H7 (cell line): ENCODE results near the gene PDE9A. TPM values are rescaled to one million over a fixed set of nuclear protein-coding genes. Genes with fewer than 3 reads are reported as not detected.

Source experiments
- DNase-seq: peaks from one replicate; pipeline ENCODE4 v3.0.0; 2012
- H3K27me3 ChIP-seq: 2 replicates; pipeline ENCODE4 v1.6.0; 2011; ENCODE audit warnings: mild to moderate bottlenecking, low read length; ENCODE audit not compliant: control insufficient read depth, insufficient read depth
- H3K36me3 ChIP-seq: replicated peaks from 2 replicates; pipeline ENCODE4 v1.5.1; 2011; ENCODE audit warnings: low read length; ENCODE audit not compliant: control insufficient read depth, insufficient read depth
- H3K4me3 ChIP-seq: 2 replicates; pipeline ENCODE4 v1.5.1; 2011; ENCODE audit warnings: low read depth, mild to moderate bottlenecking, control low read depth, low read length, moderate library complexity; ENCODE audit not compliant: insufficient read depth
- total RNA-seq: library from RNA; depleted of rRNA; stranded (reverse); fragments of >200 nt; shearing (Covaris generic); gene quantifications from 2 replicates; pipeline ENCODE4 v1.2.3, GENCODE V29; 2014

Gene PDE9A
- total RNA-seq, 1 experiment from 2014 or later, result 37.9 TPM

DNA sequence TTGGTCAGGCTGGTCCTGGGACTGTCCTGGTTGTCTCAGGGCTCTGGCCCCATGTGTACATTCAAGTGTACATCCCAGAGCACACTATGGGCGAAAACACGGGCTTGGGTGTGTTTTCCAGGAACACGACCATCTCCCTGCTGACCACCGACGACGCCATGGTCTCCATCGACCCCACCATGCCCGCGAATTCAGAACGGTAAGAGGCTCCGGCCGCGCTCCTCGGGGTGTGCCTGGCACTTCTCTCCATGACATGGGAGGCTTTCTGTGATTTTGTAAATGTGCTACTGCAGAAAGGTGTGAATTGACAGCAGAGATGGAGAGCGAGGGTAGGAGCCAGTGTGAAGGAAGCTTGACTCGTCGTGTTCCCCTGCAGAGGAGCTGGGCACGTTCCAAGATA lies 34.4 kb downstream of the PDE9A start:
- no peak overlapping the region for H3K4me3 ChIP-seq
- no peaks in the 10 kb centered on the region for H3K27me3 ChIP-seq
- peaks cover 3% of the 10 kb centered on the region for H3K36me3 ChIP-seq
- no peak for DNase-seq

- Histone ChIP-seq H3K36me3 (peaks cover 3% of the 10 kb centered on the region), H3K4me3 (no peak overlapping the region), H3K27me3 (no peaks in the 10 kb centered on the region)
- DNase-seq, result no peak
These were observed 34.9 kb downstream of the PDE9A start for GRCh38 chr21:42688226-42688840.

- peaks cover 3% of the 10 kb centered on the region for H3K36me3 ChIP-seq
- DNase-seq, result peak; percentile 84
- H3K27me3 ChIP-seq, result no peaks in the 10 kb centered on the region
- H3K4me3 ChIP-seq, result no peak overlapping the region
These were observed 35.5 kb downstream of the PDE9A start for GRCh38 chr21:42688841-42689371.

DNA sequence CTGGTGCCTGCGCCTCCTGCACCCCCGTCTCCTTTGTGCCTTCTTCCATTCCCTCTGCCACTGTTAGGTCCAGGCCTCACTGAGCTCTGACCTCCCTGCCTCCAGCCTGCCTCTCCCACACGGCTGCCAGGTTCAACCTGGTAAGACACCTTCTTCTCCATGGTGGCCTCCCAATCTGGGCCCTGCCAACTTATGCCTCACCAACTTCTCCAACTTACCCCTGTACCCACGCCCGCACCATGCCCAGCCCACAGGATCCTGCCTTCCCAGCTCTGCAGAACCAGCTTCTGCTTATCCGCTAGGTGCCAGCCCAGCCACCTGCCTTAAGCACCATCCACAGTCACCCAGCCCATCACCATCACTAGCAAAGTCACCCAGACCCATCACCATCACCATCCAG lies 37.2 kb downstream of the PDE9A start:
- no peak for DNase-seq
- no peak overlapping the region for H3K4me3 ChIP-seq
- no peaks in the 10 kb centered on the region for H3K27me3 ChIP-seq
- peaks cover 5% of the 10 kb centered on the region for H3K36me3 ChIP-seq

- no peaks in the 10 kb centered on the region for H3K27me3 ChIP-seq
- no peak for DNase-seq
- H3K36me3 ChIP-seq, result peaks cover 5% of the 10 kb centered on the region
- H3K4me3 ChIP-seq, result no peak overlapping the region
These were observed 38.6 kb downstream of the PDE9A start for GRCh38 chr21:42691901-42692559.

DNA sequence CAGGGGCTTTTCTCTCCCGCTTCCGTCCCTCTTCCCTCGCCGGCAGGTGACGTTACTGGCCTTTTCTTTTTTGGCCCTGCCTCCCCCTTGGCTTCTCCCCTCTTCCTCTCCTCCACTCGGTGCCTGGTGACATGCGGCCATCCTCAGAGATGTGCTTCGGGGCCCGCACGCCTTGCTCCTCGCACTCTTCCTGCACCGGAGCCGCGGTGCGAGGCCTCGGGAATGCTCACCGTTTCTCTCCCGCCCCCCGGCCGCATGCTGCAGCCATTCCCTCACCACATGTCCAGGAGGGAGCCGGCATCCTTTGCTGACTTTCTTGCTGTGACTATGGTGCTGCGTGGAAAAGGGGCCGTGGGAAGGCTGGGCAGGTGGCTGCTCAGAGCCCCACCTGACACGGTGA lies 39.3 kb downstream of the PDE9A start:
- H3K36me3 ChIP-seq, result peaks cover 5% of the 10 kb centered on the region
- DNase-seq, result no peak
- no peak overlapping the region for H3K4me3 ChIP-seq
- no peaks in the 10 kb centered on the region for H3K27me3 ChIP-seq

DNA sequence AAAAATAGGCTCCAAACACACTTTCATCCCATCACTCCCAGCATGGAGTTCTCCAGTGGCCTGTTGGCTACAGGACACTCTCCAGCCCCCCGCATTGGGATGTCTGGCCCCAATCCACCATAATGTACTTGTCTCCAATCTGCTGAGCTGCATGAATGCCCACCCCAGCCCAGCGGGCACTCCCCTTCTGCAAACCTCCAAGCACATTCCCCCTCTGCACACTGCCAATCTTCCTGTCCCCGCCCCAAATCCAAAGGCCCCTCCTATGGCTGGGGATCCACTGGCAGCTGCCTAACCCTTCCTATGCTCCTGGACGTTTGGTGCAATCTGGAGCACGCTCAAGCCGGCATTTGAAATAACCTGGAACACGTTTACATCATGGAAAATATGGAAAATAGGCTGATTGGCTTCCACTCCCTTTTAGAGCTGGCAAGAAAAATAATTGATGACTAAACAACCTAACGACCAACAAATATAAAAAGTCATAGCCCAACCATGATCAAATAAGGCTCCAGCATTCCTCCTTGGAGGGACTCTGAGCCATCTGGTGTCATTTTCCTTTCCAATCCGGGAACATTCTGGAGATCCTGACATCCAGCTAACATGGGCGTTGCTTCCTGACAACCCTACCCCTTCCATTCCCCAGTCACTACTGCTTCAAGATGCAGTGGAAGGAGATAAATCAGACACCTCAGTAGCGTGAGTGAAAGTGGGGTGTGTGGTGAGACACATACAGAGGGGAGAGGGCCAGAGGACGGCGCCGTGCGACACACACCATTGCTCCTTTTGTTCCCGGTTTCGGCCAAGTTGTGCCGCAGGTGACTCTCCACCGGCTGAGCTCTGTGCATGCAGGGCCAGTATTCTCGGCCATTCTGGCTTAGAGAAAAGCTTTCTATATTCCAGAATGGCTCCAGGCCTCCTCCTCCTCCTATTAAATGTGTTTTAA lies 41.6 kb downstream of the PDE9A start:
- Histone ChIP-seq H3K27me3 (no peaks in the 10 kb centered on the region), H3K4me3 (no peak overlapping the region), H3K36me3 (peaks cover 4% of the 10 kb centered on the region)
- peak; percentile 27 for DNase-seq

DNA sequence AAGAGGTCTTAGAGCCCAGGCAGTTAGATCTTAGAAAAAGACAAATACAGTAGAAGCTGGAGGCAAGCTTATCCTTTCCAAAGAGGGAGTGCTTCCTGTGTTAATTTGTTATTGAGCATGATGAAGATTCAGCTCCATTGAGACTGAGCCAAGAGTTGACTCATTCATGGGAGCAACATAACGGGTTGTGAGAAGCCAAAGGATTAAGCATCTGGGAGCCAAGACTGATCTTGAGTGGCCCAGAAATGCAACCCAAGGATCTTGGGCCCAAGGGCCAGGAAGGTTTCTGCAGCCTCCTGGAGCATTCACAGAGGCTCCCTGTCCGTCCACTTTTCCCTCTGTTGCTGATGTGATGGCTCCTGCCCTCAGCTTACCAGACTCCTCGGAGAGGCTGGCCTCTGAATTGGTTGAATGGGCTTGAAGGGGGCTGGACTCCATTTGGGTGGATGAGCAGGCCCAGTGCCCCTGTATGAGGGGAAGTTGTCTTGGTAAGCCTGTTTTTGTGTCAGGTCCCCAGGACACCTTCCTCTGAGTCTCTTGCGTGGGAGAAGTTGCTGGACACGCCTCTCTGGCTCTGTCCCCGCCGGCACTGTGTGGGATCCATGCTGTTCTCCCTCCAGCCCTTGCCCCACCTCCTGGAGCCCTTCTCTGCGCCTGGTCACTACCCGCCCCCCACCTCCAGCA lies 42.4 kb downstream of the PDE9A start:
- Histone ChIP-seq H3K4me3 (no peak overlapping the region), H3K27me3 (no peaks in the 10 kb centered on the region), H3K36me3 (peaks cover 4% of the 10 kb centered on the region)
- DNase-seq, result peak; percentile 19

DNA sequence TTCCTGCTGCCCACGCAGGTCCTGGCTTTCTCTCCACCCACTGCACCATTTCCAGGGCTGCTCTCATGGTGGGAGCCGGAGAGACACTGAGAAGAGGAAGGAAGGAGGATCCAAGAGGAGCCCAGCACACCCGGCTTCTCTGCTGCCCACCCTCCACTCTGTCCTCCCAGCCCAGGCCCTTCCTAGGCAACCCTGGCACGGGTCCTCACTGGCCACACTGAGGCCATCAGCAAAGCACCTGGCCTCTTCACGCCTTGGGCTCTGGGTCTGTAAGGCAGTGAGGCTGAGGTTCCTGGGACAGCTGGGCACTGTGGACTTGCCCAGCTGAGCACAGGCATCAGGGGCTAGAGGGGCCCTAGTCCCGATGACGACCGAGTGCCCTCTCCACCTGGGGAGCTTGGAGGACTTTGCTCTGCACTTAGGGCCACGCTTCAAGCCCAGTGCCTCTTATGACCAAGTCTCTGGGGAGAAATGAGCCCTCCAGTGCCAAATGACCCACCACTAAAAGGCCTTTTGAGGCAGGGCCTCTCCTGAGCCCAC lies 43.1 kb downstream of the PDE9A start:
- H3K4me3 ChIP-seq, result no peak overlapping the region
- H3K27me3 ChIP-seq, result no peaks in the 10 kb centered on the region
- H3K36me3 ChIP-seq, result peaks cover 4% of the 10 kb centered on the region
- peak; percentile 17 for DNase-seq

DNA sequence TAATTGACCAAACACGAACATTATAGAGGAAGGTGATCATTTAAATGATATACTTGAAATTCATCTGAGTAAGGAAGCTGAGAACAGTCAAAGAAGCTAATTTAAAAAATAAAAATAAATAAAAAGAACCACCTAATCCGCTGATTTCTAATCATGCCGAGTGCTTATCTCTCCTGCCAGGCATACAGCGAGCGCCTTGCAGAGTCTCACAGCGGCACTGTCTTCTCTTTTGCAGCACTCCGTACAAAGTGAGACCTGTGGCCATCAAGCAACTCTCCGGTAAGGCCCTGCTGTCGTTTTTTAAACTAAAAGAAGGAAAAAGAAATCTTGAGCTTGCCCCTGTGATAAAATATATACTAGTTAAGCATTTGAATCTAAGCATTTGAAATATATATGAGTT lies 45.3 kb downstream of the PDE9A start:
- Histone ChIP-seq H3K4me3 (no peak overlapping the region), H3K27me3 (no peaks in the 10 kb centered on the region), H3K36me3 (peaks cover 4% of the 10 kb centered on the region)
- DNase-seq, result peak; percentile 13

DNA sequence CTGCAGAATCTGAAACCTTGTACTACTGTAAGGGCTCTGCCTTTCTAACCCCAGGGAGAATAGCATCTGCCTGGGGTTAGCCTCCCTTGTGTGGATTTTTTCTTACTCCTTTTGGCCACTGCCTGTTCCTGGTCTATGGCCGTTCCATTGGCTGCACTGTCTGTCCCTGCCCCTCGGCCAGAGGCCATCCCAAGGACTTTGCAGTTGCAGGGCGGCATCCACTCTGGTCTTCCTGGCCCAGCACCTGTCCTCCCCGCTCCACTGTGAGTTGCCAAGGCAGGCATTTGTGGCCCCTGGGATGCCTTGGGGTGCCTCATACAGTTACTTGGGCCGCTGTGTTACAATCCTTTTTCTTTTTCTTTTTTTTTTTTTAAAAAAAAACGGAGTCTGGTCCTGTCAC lies 45.8 kb downstream of the PDE9A start:
- Histone ChIP-seq H3K36me3 (peaks cover 3% of the 10 kb centered on the region), H3K27me3 (no peaks in the 10 kb centered on the region), H3K4me3 (no peak overlapping the region)
- peak; percentile 13 for DNase-seq

GRCh38 chr21:42701706-42702456 lies 48.5 kb downstream of the PDE9A start:
- Histone ChIP-seq H3K27me3 (no peaks in the 10 kb centered on the region), H3K36me3 (peaks cover 2% of the 10 kb centered on the region), H3K4me3 (no peak overlapping the region)
- DNase-seq, result no peak

- peaks cover 2% of the 10 kb centered on the region for H3K36me3 ChIP-seq
- no peak for DNase-seq
- no peaks in the 10 kb centered on the region for H3K27me3 ChIP-seq
- no peak overlapping the region for H3K4me3 ChIP-seq
These were observed 49.3 kb downstream of the PDE9A start for GRCh38 chr21:42702720-42703119.
